Omental fat pad (tissue), 4 donors: ENCODE measurements around the gene MRTFB. TPM values are rescaled to one million over a fixed set of nuclear protein-coding genes. Genes with fewer than 3 reads are reported as not detected.

ENCODE experiments used
- ATAC-seq: fragments of 150-250 bp; one replicate; pipeline ENCODE4 v1.9.1; 2016; ENCODE audit warnings: mild to moderate bottlenecking, moderate library complexity; ENCODE audit not compliant: low FRiP score
- DNase-seq: peaks from one replicate; pipeline ENCODE4 v3.0.0-alpha.2; 2019; ENCODE audit warnings: low spot score
- total RNA-seq, 4 donors: library from RNA; depleted of rRNA; stranded (reverse); fragments of >200 nt; gene quantifications; one replicate each; pipeline ENCODE4 v1.1.0, GENCODE V29; 2016
- TF ChIP-seq, protein P1 (sequence below), 3 donors: fragments of 450-650 bp; IDR thresholded peaks; one replicate each; pipeline ENCODE4 v1.5.1; 2016 to 2017; ENCODE audit warnings: antibody characterized with exemption in 3 of 3, mild to moderate bottlenecking in 3 of 3, moderate library complexity in 2 of 3

Gene MRTFB
- total RNA-seq, 4 donors from 2014 or later, result 17.5 to 107 (median 55.8) TPM

- ATAC-seq (no peak), DNase-seq (no peak)
- TF ChIP-seq, protein P1, sequence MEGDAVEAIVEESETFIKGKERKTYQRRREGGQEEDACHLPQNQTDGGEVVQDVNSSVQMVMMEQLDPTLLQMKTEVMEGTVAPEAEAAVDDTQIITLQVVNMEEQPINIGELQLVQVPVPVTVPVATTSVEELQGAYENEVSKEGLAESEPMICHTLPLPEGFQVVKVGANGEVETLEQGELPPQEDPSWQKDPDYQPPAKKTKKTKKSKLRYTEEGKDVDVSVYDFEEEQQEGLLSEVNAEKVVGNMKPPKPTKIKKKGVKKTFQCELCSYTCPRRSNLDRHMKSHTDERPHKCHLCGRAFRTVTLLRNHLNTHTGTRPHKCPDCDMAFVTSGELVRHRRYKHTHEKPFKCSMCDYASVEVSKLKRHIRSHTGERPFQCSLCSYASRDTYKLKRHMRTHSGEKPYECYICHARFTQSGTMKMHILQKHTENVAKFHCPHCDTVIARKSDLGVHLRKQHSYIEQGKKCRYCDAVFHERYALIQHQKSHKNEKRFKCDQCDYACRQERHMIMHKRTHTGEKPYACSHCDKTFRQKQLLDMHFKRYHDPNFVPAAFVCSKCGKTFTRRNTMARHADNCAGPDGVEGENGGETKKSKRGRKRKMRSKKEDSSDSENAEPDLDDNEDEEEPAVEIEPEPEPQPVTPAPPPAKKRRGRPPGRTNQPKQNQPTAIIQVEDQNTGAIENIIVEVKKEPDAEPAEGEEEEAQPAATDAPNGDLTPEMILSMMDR (IDR thresholded peaks at IDR 0.05), result no peak
These were observed 20.7 kb upstream of the MRTFB start for GRCh38 chr16:14050291-14051027.

DNA sequence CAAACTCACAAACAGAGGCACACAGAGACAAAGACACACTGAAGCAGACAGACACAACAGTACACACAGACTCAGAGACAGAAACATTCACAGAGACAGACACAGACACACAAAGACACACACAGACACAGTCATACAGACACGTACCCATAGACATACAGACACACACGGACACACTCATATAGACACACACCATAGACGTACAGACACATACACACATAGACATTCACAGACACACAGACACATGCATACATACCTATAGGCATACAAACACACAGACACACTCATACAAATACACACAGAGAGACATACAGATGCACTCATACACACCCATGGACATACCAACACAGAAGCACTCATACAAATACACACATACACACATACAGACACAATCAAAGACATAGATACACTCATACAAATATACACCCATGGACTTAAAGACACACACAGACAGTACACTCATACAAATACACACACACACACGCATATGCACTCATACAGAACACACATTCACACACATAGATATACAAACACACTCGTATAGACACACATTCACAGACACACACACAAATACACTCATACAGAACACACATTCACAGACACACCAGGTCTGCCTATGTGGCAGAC is 19.9 kb upstream of the MRTFB start:
- DNase-seq (no peak), ATAC-seq (no peak)
- TF ChIP-seq, protein P1 (IDR thresholded peaks at IDR 0.05), result no peak

- TF ChIP-seq, protein P1 (IDR thresholded peaks at IDR 0.05), result no peak
- no peak for DNase-seq
- ATAC-seq, result no peak
These were observed 14.1 kb upstream of the MRTFB start for GRCh38 chr16:14056970-14057369.

DNA sequence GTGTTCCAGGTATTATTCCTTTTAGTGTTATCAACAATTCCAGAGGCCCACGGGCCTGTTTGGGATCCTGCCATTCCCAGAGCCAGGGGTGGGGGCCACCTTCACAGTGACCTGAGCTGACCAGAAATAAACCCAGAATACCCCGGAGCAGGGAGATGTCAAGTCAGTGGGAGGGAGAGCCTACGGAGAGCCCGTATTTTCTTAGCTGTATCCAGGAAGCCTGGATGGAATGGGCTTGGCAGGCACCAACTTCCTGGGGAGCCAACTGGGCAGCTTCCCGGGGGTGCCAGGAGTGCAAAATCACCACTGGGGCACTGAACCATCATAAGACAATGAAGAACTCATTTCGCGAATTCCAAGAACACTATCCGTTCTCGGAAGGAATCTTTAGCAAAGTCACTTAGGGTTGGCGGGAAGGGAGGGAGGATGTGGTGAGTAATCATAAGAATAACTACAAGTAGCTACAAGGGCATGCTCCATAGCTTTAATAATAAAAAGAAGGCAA is 13.2 kb upstream of the MRTFB start:
- no peak for DNase-seq
- ATAC-seq, result no peak
- TF ChIP-seq, protein P1 (IDR thresholded peaks at IDR 0.05), result no peak

GRCh38 chr16:14061732-14062259 is 9.3 kb upstream of the MRTFB start:
- DNase-seq, result no peak
- no peak for ATAC-seq
- TF ChIP-seq, protein P1 (IDR thresholded peaks at IDR 0.05), result no peak

DNA sequence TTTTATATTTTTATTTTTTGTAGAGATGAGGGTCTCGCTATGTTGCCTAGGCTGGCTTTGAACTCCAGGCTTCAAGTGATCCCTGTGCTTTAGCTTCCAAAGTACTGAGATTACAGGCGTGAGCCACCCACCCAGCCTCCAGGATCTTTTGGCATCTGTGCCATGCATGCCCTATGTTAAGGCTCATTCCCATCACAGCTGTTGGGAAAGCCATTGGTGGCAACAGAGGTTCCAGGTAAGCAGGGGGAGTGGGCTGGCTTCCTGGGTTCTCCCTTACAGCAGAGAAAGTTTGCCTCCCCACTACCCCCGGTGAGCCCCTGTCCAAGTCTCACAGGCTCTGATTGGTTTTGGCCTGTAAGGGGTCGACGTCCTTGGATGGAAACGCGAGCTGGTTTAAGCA is 8.9 kb upstream of the MRTFB start:
- no peak for ATAC-seq
- TF ChIP-seq, protein P1 (IDR thresholded peaks at IDR 0.05), result no peak
- no peak for DNase-seq
